ENCODE data around the gene MAN2A2.

- TF ChIP-seq CTCF (IDR thresholded peaks at IDR 0.05 in 4 of 5, conservative IDR thresholded peaks at IDR 0.05 in 1 of 5) (no peak), POLR2A (IDR thresholded peaks at IDR 0.05) (no peak)
Measured at GRCh38 chr15:90967206-90967605, 64.1 kb downstream of the MAN2A2 start.
